Left hindlimb (tissue), 1 donor: ENCODE results near the gene ACSF3.

Source experiments
- DNase-seq: peaks from one replicate; pipeline ENCODE4 v3.0.0-alpha.2; 2018

The ACSF3 gene

DNA sequence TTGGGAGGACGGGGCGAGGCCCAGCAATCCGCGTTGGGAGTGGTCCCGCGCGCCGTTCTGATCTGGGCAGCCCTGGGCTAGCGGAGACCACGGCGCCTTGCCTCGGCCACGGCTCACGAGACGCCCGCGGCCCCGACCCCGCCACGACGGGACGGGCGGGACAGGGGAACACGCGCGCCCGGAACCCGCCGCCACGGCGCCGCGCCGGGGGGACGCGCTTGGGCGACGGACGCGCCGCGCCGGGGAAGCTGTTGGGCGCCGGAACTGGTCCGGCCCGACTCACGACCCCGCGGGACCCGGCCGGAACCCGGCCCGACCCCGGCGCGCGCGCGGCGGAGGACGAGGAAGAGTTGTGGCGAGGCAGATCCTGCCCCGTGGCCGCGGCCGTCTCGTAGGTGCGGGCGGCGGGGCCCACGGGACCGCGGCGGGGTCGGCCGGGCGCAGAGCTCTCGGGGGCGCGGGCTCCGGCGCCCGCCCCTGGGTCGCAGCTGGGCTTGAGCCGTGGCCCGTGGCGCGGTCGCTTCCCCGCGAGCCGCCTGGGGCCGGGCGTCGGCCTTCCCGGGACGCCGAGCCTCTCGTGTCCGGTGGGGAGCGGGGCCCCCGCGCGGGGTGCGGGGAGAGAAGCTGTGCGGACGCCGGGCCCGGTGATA, at the start of gene ACSF3:
Gene ACSF3 (plus strand): TSS at position 251 of the 650 bp plus-strand sequence. CDS start 6,830 bp downstream, outside the sequence.
- peak; percentile 58 for DNase-seq

DNA sequence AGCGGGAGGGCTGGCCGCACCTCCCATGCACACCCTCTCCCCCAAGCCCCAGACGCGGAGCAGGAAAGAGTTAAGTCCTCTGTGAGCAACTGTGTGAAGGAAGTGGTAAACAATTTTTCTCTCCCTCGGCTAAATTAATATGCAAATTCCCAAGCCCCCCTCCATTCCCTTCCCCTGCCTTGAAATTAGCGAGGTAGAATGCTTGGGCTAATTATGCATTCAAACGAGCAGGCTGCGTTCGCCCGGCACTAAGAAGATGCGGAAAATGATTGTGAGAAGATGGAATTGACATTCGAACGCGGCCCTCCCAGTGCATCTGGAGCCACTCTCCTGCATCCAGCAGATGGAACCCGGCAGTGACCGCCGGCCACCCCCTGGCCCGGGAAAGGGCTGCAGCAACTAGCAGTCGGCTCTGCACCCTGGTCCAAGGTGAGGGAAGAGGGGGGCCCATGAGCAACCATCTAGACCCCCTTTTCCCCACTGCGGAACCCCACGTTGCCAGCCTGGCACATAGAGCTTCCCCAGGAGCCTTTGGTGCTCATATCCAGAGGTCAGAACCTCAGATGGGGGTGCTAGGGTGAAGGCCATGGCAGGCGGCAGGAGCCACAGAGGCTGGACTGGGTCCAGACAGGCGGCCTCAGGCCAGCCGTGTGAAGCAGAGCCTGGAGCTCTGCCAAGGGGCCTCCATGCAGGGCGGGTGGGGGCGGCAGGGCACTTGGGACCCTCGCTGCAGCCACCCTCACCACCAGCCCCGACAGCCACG, 49.1 kb upstream of the ACSF3 start:
- peak; percentile 32 for DNase-seq

DNA sequence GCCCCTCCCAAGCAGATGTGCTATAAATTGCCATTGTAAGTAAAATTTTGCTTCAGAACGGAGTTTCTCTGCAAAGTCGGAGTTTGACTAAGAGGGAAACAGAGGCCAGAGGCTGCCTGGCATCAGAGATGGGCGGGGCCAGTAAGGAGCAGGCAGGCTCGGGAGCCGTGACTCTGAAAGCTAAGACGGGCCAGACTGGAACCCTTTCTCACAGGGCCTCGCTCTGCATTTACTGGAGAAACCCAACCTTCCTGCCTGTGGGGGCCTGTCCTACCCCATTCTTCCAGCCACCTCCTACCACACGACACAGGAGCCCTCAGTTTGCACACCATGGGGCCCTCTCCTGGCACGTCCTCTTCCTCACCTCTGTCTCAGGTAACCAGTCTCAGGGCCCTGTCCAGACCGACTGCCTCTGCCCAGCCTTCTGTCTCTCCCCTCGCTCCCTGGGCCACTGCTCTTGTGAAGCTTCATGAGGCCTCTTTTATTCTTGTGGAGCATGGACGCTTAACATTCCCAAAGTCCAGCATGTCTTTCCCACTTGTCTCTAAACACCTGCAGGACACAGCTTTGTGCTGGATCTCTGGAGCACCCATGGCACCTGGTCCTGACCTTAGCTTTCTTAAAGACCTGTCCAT, 48.4 kb upstream of the ACSF3 start:
- peak; percentile 6 for DNase-seq

DNA sequence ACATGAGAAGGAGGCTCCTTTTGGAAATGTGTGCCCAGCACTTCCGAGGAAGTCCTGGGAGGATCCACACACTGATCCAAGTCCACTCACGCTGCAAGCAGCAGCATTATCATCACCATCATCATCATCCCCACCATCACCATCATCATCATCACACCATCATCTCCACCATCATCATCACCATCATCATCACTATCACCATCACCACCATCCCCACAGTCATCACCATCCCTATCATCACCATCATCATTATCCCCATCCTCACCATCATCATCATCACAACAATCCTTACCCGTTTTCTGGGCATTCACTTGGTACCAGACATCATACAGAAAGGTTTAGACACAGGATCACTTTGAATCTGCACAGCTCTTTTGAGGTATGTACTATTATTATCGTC, 47.8 kb upstream of the ACSF3 start:
- DNase-seq = no peak

DNA sequence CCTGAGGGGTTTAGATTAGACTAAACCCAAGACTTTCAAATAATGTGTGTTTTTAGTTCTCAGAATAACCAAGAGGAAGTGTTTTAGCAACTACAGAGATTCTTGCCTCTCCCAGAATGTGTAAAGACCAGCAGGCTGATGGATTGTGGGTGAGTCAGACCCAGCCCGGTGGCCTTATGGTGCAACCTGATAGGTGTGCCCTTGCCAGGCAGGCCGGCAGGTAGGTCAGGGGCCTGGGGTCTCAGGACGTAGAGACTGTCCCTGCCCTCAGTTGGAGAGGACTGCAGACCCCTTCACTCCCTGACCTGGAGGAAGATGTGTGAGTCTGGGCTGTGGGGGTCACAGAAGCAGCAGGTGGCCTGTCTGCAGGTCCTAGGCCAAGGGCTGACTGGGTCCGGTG, 47.2 kb upstream of the ACSF3 start:
- no peak for DNase-seq

DNA sequence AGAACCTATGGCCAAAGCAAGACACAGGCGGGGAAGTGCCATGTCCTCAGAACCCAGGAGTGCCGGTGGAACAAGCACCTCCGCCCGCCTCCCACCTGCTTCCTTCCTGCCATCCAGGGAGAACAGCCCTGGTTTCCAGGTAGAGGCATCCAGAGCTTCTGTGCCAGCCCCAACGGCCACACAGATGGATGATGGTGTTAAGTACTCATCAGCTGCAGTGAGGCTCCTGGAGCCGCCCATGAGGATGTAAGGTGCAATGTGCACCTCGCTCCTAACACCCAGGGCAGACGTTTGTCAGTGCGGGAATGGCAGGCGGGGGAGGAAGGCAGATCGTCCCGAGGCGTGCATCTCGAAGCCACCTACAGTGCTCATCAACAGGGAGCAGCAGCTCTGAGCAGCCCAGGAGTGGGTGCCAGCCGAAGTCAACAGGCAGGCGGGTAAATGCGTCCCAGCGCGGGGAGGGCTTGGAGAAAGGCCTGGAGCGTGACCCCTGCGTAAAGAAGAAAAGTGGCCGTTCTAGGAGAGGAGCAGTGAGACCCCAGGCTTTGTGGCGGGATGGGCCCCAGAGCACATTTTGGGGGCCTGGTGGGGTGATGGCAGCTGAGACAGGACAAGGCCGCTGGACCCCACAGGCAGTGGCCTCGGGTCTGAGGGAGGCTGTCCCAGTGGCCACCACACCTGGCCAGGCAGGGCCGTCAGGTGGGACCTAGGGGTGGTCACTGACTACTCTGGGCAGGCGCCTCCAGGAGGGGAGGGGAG, 46.1 kb upstream of the ACSF3 start:
- no peak for DNase-seq

DNA sequence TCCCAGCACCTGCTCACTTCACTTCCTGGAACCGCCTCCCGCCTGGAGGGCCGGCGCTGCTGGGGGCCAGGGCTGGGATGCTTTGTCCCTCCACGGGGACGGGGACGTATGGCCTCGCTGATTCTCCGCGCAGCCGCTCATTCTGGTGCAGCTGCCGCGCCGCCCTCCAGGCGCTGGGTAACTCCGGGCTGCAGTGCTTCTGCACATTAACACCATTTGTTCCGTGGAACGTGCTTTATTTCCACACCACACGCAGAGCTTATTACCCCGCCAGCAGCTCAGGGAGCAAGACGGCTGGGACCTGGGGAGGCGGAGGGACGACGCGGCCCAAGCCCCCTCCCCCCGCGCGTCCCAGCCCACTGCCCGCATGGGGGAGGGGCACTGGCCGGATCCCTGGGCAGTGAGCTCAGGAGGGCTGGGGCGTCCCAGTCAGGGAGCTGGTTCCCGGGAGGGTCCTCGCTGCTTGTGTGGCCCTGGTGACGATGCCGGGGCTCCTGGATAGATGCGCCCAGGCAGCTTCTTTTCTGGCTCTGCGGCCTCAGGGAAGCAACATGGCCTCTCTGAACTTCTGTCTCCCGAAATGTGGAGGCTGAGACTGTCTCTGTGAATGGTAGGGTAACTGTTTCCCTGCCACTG, 45.4 kb upstream of the ACSF3 start:
- no peak for DNase-seq

DNA sequence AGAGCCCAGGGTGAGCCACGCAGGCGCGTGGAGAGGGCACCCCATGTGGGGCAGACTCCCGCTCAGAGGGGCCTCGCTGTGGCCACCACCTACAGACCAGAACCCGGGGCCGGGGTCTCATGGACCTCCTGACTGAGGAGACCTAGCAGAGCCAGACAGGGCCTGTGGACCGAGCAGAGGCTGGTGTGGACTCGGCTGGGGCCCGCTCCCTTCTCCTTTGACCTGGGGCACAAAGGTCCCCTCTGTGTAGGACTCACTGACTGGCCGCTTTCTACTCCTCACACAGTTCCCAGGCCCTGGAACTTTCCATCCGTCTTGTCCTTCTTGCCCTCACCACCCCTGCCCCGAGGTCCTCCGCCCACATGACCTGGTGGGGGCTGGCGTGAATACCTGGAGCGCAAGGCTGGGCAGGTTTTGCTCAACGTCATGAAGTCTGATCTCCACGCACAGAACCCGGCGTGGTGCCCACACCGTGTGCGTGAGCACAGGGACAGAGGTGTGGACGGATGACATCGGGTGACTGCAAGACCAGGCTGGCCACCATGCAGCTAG, 44.7 kb upstream of the ACSF3 start:
- no peak for DNase-seq

DNA sequence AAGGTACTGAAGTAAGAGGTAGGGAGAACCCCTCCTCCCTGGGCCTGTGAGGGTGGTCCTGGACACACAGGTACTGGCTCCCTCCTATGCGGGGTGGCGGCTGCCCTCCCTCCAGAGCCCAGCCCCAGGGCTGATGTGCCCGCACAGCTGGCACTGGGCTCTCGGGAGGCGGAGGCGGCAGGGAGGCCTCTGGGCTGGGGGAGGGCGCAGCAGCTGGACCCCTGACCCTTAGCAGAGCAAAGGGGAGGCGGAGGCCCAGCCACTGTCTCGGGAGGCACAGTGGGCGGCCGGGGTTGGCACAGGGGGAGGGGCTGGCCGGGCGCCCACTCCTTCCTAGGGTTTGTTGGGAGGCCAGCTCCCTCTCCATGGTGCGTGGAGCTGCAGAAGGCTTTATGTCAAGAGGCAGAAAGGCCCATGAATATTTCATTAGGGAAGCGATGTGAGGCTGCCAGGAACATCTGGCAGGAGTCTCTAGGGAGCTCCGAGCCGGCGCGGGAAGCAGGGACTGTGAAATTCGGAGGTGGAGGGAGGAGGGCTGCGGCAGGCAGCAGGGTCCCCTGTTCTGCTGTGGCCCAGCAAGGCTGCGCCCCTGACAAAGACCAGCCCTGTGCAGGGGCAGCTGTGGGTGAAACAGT, 44.1 kb upstream of the ACSF3 start:
- no peak for DNase-seq

DNA sequence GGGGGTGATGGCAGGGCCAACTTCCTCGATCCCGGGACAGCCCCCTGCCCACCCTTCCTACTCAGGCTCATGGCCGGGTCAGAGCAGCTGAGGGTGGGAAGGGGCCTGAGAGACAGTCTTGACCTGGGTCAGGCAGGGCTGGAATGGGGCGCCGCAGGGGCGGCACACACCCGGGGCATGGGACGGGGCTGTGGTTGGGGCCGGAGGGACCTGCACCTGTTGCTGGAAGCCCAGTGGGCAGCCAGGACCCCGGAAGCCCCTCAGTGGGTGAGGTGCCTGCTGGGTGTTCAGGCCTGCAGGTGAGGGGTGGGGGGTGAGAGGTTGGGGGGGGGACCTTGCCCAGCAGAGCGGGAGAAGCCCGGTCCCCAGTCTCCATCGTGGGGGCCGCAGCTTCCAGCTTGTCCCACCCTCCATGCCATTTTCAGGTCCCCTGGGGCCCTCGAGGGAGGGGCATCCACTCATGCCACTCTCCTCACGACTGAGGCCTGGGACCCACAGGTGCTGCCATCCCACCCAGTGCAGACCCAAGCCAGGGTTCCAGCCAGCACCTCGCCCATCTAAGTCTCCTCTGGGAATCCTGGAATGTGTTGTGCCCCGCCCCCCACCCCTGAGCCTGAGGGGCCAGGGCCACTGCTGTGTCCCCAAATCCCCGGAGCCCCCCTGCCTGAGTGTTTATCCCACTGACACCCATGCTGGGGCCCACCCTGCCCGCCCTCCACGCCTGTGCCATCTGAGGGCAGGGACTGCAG, 43.4 kb upstream of the ACSF3 start:
- no peak for DNase-seq

DNA sequence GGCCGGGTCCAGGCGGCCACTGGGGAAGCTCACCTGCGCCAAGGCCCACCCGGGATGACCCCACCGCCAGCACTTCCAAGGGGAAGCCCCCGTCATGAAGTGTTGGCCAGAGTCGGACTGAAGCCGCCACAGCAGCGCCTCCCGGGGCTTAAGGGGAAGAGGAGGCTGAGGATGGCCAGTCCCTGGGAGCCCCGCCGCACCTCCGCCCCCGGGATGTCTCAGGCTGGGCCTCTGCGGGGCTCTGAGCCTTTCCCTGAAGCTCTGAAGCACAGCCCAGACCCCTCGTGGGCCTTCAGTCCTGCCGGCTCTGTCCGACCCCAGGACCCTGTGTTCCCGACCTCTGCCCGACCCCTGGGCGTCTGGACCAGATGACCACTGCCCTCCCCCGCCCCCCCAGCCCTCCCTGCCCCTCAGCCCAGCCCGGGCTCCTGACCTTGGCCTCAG, 42.8 kb upstream of the ACSF3 start:
- DNase-seq = no peak

DNA sequence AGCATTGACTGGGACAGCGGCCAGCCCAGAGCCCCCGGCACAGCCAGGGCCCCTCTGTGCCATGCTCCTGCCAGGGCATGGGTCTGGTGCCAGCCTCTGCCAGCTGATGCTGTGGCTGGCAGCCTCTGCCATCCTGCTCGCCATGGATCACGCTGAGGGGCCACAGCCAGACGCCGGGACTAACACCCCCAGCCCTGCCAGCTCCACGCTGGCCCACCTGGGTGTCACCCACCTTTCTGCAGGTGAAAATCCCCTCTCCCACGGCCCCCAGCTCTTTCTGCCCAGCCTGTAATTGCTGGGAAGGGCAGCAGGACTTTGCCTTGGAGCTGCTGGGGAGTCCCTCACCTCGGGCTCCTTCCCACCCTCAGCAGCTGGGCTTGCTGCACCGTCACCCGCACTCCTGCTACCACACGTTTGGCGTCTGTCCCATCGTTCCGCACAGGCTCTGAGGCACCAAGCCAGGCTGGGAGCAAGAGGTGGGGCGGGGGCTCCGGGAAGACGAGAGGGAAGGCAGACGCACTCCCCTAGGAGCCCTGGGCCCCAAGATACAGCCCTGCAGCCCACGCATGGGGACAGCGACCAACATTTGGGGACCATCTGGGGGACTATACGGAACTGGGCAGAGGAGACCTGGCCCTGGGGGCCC, 42.0 kb upstream of the ACSF3 start:
- DNase-seq = no peak

DNA sequence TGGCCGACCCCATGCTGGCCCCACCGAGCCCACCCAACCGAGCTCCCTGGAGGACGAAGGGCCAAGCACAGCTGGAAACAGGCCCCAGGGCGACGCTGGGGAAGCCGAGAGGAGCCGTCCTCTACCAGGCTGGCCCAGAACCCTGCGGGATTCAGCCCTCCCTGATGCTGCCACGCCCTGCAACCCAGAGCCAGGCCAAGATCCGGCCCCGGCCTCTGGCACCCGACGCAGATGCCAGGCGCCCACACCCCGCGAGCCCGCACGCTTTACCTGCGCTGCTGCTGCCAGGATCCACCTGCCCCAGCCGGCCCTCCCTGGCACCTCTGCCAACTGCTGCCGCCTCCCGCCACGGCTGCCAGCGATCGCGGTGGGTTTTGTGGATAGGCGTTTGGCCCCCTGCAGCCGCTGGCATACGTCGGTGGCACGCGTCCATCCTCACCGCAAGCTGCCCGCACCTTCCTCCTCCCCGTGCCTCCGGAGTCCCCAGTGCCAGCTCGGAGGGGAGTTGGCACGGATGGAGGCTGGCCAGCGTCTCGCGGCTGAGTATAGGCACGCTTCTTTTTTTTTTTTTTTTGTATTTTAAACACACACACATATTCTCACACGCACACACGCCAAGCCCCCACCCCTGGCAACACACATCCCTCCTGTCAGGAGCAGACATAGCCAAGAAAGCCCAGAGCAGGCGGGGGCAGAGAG, 41.3 kb upstream of the ACSF3 start:
- no peak for DNase-seq

DNA sequence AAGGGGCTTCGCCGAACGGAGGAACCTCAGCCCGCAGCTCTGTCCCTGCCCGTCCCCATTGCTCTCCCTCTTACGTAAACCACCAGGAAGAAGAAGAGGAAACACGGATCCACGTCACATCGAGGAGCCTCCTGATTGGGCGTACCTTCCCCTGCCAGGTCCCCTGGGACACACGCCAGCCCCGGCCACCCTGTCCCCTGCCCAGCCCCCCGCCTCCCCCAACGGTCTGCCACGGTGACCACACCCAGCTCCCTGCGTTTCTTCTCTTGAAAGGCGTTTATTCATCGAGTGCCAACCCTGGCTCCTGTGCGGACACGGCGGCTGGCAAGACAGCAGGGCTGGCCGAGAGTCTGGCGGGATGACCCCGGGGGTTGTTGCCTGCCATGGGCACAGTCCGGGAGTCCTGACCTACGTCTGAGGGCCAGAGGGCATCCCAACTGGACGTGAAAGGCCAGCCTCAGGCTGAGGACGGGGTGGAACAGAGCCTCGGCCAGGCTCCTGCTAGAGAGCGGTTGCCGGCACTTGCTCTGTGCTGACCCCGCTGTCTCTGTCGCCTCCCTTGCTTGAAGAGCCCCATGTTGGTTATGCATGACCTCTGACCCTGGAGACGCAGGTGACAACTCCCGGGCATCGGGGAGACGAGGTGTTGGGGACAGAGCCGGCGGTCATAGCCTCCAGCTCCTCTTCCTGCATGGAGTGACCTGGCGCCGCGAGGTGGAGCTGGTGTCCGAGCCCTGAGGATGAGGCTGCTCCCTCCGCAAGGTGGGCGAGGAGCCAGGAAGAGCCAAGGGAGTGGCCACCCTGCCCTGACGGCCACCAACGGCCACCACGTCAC, 40.5 kb upstream of the ACSF3 start:
- peak; percentile 75 for DNase-seq

DNA sequence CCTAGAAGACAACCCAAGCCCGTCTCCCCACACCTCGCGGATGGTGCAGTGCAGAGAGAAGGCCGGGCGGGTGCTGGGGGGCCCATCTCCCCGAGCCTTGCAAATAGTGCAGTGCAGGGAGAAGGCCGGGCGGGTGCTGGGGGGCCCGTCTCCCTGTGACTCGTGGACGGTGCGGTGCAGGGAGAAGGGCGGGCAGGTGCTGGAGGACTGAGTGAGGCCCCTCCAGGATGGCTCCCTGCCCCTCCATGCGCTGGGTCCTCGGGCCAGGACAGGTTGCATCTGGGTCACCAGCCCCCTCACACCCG, 40.0 kb upstream of the ACSF3 start:
- no peak for DNase-seq

DNA sequence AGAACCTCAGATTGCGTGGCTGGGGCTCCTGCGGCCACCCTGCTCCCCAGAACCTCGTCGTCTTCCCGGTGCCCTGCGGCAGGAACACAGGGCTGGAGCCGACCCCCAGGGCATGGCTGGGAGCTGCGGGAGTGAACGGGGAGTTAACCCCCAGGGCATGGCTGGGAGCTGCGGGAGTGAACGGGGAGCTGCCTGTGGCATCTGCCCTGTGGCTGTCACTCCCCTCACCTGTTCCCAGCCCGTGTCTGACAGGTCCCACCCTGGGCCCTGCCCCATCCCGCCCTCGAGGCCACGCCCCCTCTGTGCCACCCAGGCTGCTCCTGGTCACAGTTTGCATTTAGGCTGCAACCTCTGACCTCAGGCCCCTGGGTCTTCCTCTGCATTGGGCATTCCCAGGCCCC, 39.4 kb upstream of the ACSF3 start:
- no peak for DNase-seq

DNA sequence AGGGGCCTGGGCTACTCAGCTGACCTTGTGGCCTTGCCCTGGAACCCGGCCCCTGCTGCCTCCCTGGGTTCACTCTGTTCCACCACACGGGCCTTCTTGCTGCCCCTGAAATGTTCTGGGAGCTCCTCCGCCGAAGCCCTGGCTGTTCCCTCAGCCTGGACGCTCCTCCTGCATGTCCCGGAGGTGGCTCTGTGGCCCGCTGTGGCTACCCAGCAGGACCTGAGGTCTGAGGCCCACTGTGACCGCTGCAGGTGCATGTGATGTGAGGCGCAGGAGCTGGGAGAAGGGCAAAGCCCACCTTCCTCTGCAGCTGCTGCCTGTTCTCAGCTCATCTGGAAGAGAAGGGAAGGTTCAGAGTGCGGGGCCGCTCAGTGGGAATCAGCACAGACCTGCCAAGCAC, 38.9 kb upstream of the ACSF3 start:
- DNase-seq = no peak

DNA sequence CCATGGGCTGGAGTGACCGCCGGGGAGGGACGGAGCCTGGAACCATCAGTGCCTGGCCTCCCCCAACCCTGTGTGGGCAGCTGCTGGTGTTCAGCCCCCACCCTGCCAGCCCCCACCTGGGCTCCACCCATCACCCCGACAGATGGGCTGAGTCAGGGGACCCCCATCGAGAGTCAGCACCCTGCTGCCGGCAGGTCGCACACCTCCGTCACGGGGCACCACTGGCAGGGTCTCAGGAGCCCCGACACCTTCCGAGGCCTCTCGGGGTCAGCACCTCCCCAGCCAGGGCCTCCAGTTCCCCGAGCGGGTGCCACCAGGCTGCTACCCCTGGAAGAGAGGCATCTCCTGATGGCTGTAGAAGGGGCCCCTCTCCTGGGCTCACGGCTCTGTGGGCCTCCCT, 38.3 kb upstream of the ACSF3 start:
- no peak for DNase-seq

DNA sequence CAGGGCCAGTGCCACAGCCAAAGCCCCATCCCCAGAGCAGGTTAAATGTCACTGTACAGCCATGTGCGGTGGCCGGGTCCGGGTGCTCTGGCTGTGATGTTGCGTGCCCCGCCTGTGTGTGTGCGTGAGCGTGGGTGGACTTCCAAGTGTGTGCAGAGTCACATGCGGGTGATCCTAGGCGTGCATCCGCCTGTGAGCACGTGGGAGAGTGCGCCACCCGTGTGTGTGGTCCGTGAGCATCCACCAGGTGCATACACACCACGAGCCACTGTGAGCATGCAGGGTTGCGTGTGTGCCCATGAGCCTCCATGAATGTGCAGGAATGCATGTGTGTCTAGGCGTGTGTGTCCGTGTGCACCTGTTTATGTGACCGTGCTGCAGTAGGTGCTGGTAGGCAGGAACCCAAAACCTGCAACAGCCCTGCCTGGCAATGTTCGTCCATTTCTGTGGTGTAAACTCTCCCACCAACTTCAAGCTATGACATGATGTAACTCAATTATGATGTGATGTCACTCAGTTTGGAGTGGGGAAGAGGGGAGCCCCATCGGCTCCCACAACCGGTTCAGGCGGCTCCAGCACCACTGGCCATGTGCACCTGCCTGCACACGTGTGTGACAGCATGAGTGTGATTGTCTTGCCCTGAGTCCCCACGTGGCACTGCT, 37.6 kb upstream of the ACSF3 start:
- DNase-seq = no peak
